ENCODE measurements around the gene ZFPM1.

ZFPM1 gene

GRCh38 chr16:88503771-88504488 lies 50.9 kb downstream of the ZFPM1 start:
- Histone ChIP-seq H3K36me3 (replicated peaks in 1 of 2; ENCODE audit: control insufficient read depth in 2 of 2, insufficient read depth in 2 of 2, low read length in 2 of 2) (no peaks in the 10 kb centered on the region), H3K18ac (ENCODE audit: low read length) (peak overlapping the region; percentile 28), H2AFZ (ENCODE audit: low read length) (no peak overlapping the region), H3K23ac (ENCODE audit: low read depth, low read length, poor library complexity) (no peak overlapping the region), H2AK5ac (ENCODE audit: low read depth, low read length) (no peak overlapping the region), H3K4me2 (ENCODE audit: insufficient read depth, low read length, poor library complexity, severe bottlenecking) (no peak overlapping the region), H3K4me3 (ENCODE audit: low read length in 2 of 2) (no peak overlapping the region), H4K8ac (ENCODE audit: low read depth, low read length) (no peak overlapping the region), H2BK5ac (ENCODE audit: low read length) (no peak overlapping the region), H3K9ac (ENCODE audit: low read depth, low read length, poor library complexity) (no peak overlapping the region), H3K4me1 (ENCODE audit: control insufficient read depth in 2 of 2, insufficient read depth in 1 of 2, low read depth in 1 of 2, low read length in 2 of 2) (peaks cover 5 to 6% of the 10 kb centered on the region in 2 donors), H3K14ac (ENCODE audit: low read length) (no peak overlapping the region), H3K9me3 (replicated peaks in 1 of 2; ENCODE audit: control insufficient read depth in 2 of 2, insufficient read depth in 1 of 2, low read depth in 1 of 2, low read length in 2 of 2) (no peaks in the 10 kb centered on the region), H3K4ac (ENCODE audit: low read length) (no peak overlapping the region), H3K79me1 (ENCODE audit: low read depth, low read length) (no peaks in the 10 kb centered on the region), H2BK12ac (ENCODE audit: low read length) (no peak overlapping the region), H3K27ac (replicated peaks; ENCODE audit: low read length) (no peak overlapping the region), H2BK15ac (ENCODE audit: low read length) (no peak overlapping the region), H4K91ac (ENCODE audit: low read depth, low read length, poor library complexity) (no peak overlapping the region), H2BK120ac (ENCODE audit: low read depth, low read length) (no peak overlapping the region), H3K27me3 (ENCODE audit: control insufficient read depth in 3 of 3, insufficient read depth in 3 of 3, low read depth in 1 of 3, low read length in 3 of 3) (no peaks in the 10 kb centered on the region)
- WGBS, 2 donors (ENCODE audit: extremely low coverage in 2 of 2, insufficient read length in 2 of 2, insufficient replicate concordance in 1 of 2), result no CpG with 5 or more reads among the region's 13 CpGs
- no peak for DNase-seq (ENCODE audit: low spot score)

DNA sequence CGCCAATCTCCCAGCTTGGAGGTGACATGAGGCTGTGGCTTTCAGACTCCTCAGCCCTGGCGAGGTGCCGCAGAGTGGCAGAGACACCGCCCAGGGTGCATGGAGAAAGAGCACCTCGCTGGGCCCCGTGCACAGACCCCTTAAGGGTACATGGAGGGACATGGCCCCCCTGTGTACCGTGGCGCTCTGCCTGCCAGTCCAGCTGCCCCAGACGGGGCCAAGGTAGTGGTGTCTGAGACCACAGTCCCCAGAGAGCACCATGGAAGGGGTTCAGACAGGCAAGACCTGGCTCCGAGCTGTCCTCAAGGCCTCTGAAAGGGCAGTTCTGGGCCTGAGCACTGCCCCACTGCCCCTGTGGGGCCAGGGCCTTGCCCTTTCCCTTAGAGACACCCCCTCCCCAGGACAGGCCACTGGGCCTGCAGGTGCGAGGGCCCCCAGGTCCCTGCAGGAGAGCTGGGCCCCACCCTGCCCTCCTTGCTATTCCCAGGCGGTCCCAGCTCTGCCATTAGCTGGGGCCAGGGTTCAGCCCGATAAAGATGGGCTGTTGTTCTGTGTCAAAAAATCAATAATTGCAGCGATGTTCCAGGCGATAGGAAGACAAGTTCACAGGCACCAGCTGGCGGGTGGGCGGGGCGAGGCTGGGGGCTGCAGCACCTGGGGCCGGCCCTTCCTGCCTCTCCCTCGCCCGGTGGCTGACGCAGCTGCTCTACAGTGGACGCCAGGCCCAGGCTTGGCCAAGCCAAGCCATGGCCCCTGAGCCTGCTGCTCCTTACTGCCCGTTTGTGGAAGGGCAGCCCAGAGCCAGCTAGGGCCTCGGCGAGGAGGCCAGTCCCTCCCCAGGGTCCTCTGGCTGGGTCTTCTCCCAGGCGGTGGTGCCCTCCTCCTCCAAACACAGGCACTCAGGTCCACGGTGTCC lies 51.7 kb downstream of the ZFPM1 start:
- no peak overlapping the region for H2BK15ac ChIP-seq (ENCODE audit: low read length)
- H2BK5ac ChIP-seq (ENCODE audit: low read length), result peak overlapping the region; percentile 13
- H2BK120ac ChIP-seq (ENCODE audit: low read depth, low read length), result no peak overlapping the region
- no peaks in the 10 kb centered on the region for H3K36me3 ChIP-seq (replicated peaks in 1 of 2; ENCODE audit: control insufficient read depth in 2 of 2, insufficient read depth in 2 of 2, low read length in 2 of 2)
- no peak overlapping the region for H3K4me2 ChIP-seq (ENCODE audit: insufficient read depth, low read length, poor library complexity, severe bottlenecking)
- no peak overlapping the region for H2AFZ ChIP-seq (ENCODE audit: low read length)
- H4K8ac ChIP-seq (ENCODE audit: low read depth, low read length), result no peak overlapping the region
- H4K91ac ChIP-seq (ENCODE audit: low read depth, low read length, poor library complexity), result no peak overlapping the region
- no peak overlapping the region for H3K27ac ChIP-seq (replicated peaks; ENCODE audit: low read length)
- no peak overlapping the region for H3K14ac ChIP-seq (ENCODE audit: low read length)
- H3K4me1 ChIP-seq (ENCODE audit: control insufficient read depth in 2 of 2, insufficient read depth in 1 of 2, low read depth in 1 of 2, low read length in 2 of 2), result peaks cover 7 to 11% of the 10 kb centered on the region in 2 donors
- H2BK12ac ChIP-seq (ENCODE audit: low read length), result peak overlapping the region; percentile 58
- H3K4me3 ChIP-seq (ENCODE audit: low read length in 2 of 2), result no peak overlapping the region
- H3K27me3 ChIP-seq (ENCODE audit: control insufficient read depth in 3 of 3, insufficient read depth in 3 of 3, low read depth in 1 of 3, low read length in 3 of 3), result no peaks in the 10 kb centered on the region
- peak overlapping the region; percentile 86 for H2AK5ac ChIP-seq (ENCODE audit: low read depth, low read length)
- no CpG with 5 or more reads among the region's 28 CpGs for WGBS, 2 donors (ENCODE audit: extremely low coverage in 2 of 2, insufficient read length in 2 of 2, insufficient replicate concordance in 1 of 2)
- no peaks in the 10 kb centered on the region for H3K79me1 ChIP-seq (ENCODE audit: low read depth, low read length)
- peak overlapping the region; percentile 55 for H3K23ac ChIP-seq (ENCODE audit: low read depth, low read length, poor library complexity)
- H3K9ac ChIP-seq (ENCODE audit: low read depth, low read length, poor library complexity), result no peak overlapping the region
- no peak overlapping the region for H3K4ac ChIP-seq (ENCODE audit: low read length)
- H3K9me3 ChIP-seq (replicated peaks in 1 of 2; ENCODE audit: control insufficient read depth in 2 of 2, insufficient read depth in 1 of 2, low read depth in 1 of 2, low read length in 2 of 2), result no peaks in the 10 kb centered on the region
- no peak for DNase-seq (ENCODE audit: low spot score)
- H3K18ac ChIP-seq (ENCODE audit: low read length), result peak overlapping the region; percentile 48

DNA sequence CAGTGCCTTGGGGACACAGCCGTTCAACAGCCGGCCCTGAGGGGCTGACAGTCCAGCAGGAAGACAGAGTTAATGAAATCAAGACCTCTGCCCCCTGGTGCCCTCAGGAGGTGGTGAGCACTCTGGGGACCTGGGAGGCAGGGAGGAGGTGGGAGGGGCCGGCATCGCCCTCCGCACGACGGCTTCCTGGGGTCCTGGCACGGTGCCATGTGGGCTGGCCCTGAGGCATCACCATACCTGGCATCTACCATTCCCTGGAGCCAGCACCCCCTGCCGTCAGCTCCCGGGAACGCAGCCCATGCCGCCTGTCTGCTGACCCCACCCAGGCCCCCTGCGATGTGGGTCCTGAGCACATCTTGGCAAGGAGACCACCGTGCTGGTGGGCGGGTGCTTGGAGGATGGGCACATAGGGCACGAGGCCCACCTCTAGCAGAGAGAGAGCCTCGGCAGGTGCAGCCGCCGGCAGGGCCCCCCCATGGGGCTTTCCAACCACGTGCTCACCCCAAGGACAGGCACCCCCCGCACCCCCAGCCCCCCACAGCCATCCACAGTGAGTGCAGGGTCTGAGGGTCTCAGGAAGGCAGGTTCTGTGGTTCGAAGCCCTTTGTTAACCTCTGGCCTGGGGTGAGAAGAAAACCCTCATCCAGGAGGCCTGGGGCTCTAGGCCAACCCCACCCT lies 52.5 kb downstream of the ZFPM1 start:
- Histone ChIP-seq H4K8ac (ENCODE audit: low read depth, low read length) (peak overlapping the region; percentile 43), H3K4me1 (ENCODE audit: control insufficient read depth in 2 of 2, insufficient read depth in 1 of 2, low read depth in 1 of 2, low read length in 2 of 2) (peaks cover 11 to 12% of the 10 kb centered on the region in 2 donors), H2AFZ (ENCODE audit: low read length) (no peak overlapping the region), H2BK5ac (ENCODE audit: low read length) (peak overlapping the region; percentile 13), H4K91ac (ENCODE audit: low read depth, low read length, poor library complexity) (no peak overlapping the region), H2BK15ac (ENCODE audit: low read length) (no peak overlapping the region), H3K4me3 (ENCODE audit: low read length in 2 of 2) (no peak overlapping the region), H3K23ac (ENCODE audit: low read depth, low read length, poor library complexity) (peak overlapping the region; percentile 55), H3K18ac (ENCODE audit: low read length) (no peak overlapping the region), H3K79me1 (ENCODE audit: low read depth, low read length) (no peaks in the 10 kb centered on the region), H3K27me3 (ENCODE audit: control insufficient read depth in 3 of 3, insufficient read depth in 3 of 3, low read depth in 1 of 3, low read length in 3 of 3) (no peaks in the 10 kb centered on the region), H3K4ac (ENCODE audit: low read length) (no peak overlapping the region), H3K14ac (ENCODE audit: low read length) (peak overlapping the region; percentile 38), H3K9ac (ENCODE audit: low read depth, low read length, poor library complexity) (no peak overlapping the region), H3K36me3 (replicated peaks in 1 of 2; ENCODE audit: control insufficient read depth in 2 of 2, insufficient read depth in 2 of 2, low read length in 2 of 2) (no peaks in the 10 kb centered on the region), H3K27ac (replicated peaks; ENCODE audit: low read length) (no peak overlapping the region), H2BK120ac (ENCODE audit: low read depth, low read length) (no peak overlapping the region), H2AK5ac (ENCODE audit: low read depth, low read length) (peak overlapping the region; percentile 70), H3K9me3 (replicated peaks in 1 of 2; ENCODE audit: control insufficient read depth in 2 of 2, insufficient read depth in 1 of 2, low read depth in 1 of 2, low read length in 2 of 2) (no peaks in the 10 kb centered on the region), H3K4me2 (ENCODE audit: insufficient read depth, low read length, poor library complexity, severe bottlenecking) (no peak overlapping the region), H2BK12ac (ENCODE audit: low read length) (peak overlapping the region; percentile 22)
- WGBS, 2 donors (ENCODE audit: extremely low coverage in 2 of 2, insufficient read length in 2 of 2, insufficient replicate concordance in 1 of 2), result no CpG with 5 or more reads among the region's 22 CpGs
- no peak for DNase-seq (ENCODE audit: low spot score)
